GM12878 (cell line): Measurements from ENCODE around the gene ZCCHC3. TPM values are rescaled to one million over a fixed set of nuclear protein-coding genes. Genes with fewer than 3 reads are reported as not detected.

Experiments used
- ATAC-seq: fragments of 200-7000 bp; cut with Tn5 transposase; 3 replicates; pipeline ENCODE4 v1.9.1; 2020; ENCODE audit warnings: mild to moderate bottlenecking, moderate library complexity
- BruUV-seq: library from RNA; stranded (reverse); fragments of 400-500 nt; replicated peaks from 2 replicates; lab custom pipeline; 2021; lab: Mats Ljungman, UMichigan
- CTCF ChIA-PET: fragments of 300-600 bp; sonication (Branson Sonifier 250); formaldehyde crosslinking; extraction: SDS; loops from one replicate; lab custom pipeline; 2021; ENCODE audit warnings: inconsistent platforms; lab: Yijun Ruan, JAX
- POLR2A ChIA-PET: fragments of 350-600 bp; formaldehyde crosslinking; extraction: SDS; loops from one replicate; lab custom pipeline; 2021; ENCODE audit warnings: inconsistent platforms; lab: Charles Lee
- RAD21 ChIA-PET: fragments of 300-600 bp; sonication (Branson Sonifier 250); formaldehyde crosslinking; loops from one replicate; lab custom pipeline; 2023; ENCODE audit warnings: antibody characterized with exemption; ENCODE audit not compliant: unreplicated experiment; lab: Charles Lee
- SMC1A ChIA-PET: fragments of 300-600 bp; sonication (Branson Sonifier 250); formaldehyde crosslinking; loops from one replicate; lab custom pipeline; 2023; ENCODE audit not compliant: unreplicated experiment, uncharacterized antibody; lab: Charles Lee
- DNase-seq: peaks from one replicate; pipeline ENCODE4 v3.0.0-alpha.2; 2011; ENCODE audit warnings: low read depth, low spot score
- FAIRE-seq: peaks from 3 replicates; lab custom pipeline; 2011; peaks lifted over from hg19 to GRCh38; lab: Jason Lieb, UNC
- H2AFZ ChIP-seq: 2 replicates; pipeline ENCODE4 v1.6.0; 2011; ENCODE audit warnings: low read depth, low read length, control low read depth; ENCODE audit not compliant: control insufficient read depth
- H3K27ac ChIP-seq: 2 replicates; pipeline ENCODE4 v1.5.1; 2011; ENCODE audit warnings: control low read depth; ENCODE audit not compliant: control insufficient read depth, insufficient read depth
- H3K27me3 ChIP-seq, 2 experiments: replicated peaks in 1 of 2; 2 replicates each; pipeline versions ENCODE4 v1.6.0 to v1.6.1; 2011; ENCODE audit warnings: low read length in 1 of 2; ENCODE audit not compliant: control insufficient read depth in 2 of 2, insufficient read depth in 2 of 2
- H3K36me3 ChIP-seq, 2 experiments: 2 replicates each; pipeline ENCODE4 v1.5.1; 2011; ENCODE audit warnings: low read length in 1 of 2; ENCODE audit not compliant: control insufficient read depth in 2 of 2, insufficient read depth in 2 of 2
- H3K4me1 ChIP-seq: 2 replicates; pipeline ENCODE4 v1.6.1; 2011; ENCODE audit warnings: mild to moderate bottlenecking, low read length, moderate library complexity, mixed read lengths; ENCODE audit not compliant: control insufficient read depth, insufficient read depth
- H3K4me2 ChIP-seq: 2 replicates; pipeline ENCODE4 v1.6.0; 2011; ENCODE audit warnings: control low read depth; ENCODE audit not compliant: control insufficient read depth, insufficient read depth
- H3K4me3 ChIP-seq: fragments of 200-600 bp; sonication (generic); 2 replicates; pipeline ENCODE4 v1.5.1; 2016
- H3K79me2 ChIP-seq: 2 replicates; pipeline ENCODE4 v1.6.0; 2011; ENCODE audit warnings: low read length; ENCODE audit not compliant: control insufficient read depth, insufficient read depth
- H3K9ac ChIP-seq: 2 replicates; pipeline ENCODE4 v1.8.0; 2011; ENCODE audit warnings: low read length, control low read depth, mixed read lengths; ENCODE audit not compliant: control insufficient read depth, insufficient read depth
- H3K9me3 ChIP-seq: replicated peaks from 3 replicates; pipeline ENCODE4 v1.5.1; 2011; ENCODE audit warnings: mild to moderate bottlenecking, low read length; ENCODE audit not compliant: control insufficient read depth, insufficient read depth
- H4K20me1 ChIP-seq: 2 replicates; pipeline ENCODE4 v1.6.0; 2011; ENCODE audit not compliant: control insufficient read depth, insufficient read depth
- CBFB ChIP-seq: IDR thresholded peaks from 2 replicates; pipeline ENCODE4 v1.6.1; 2016; ENCODE audit warnings: antibody characterized with exemption, low read depth
- IRF3 ChIP-seq: fragments of 450-650 bp; IDR thresholded peaks from 2 replicates; pipeline ENCODE4 v1.6.1; 2014; ENCODE audit warnings: mild to moderate bottlenecking
- MAX ChIP-seq: IDR thresholded peaks from 2 replicates; pipeline ENCODE4 v1.6.1; 2012; ENCODE audit warnings: low read depth, low read length, improper control_type of control experiment
- NFIC ChIP-seq: IDR thresholded peaks from 2 replicates; pipeline ENCODE4 v1.6.1; 2012; ENCODE audit warnings: low read depth, mild to moderate bottlenecking, inconsistent platforms, low read length, moderate library complexity
- RELB ChIP-seq: fragments of 450-650 bp; IDR thresholded peaks from 2 replicates; pipeline ENCODE4 v1.6.1; 2017; ENCODE audit warnings: low read depth, mild to moderate bottlenecking, moderate library complexity
- RUNX3 ChIP-seq: IDR thresholded peaks from 2 replicates; pipeline ENCODE4 v1.6.1; 2012; ENCODE audit warnings: low read length, inconsistent platforms
- SIX5 ChIP-seq: IDR thresholded peaks from 2 replicates; pipeline ENCODE4 v1.6.1; 2011; ENCODE audit warnings: mild to moderate bottlenecking, low read depth, low read length, moderate library complexity; ENCODE audit not compliant: severe bottlenecking
- SP1 ChIP-seq: IDR thresholded peaks from one replicate; pipeline ENCODE4 v1.6.1; 2011; ENCODE audit warnings: low read depth, low read length
- TCF12 ChIP-seq: IDR thresholded peaks from 2 replicates; pipeline ENCODE4 v1.6.1; 2011; ENCODE audit warnings: low read depth, mild to moderate bottlenecking, low read length
- WGBS: methylation state at CpG from one replicate; pipeline ENCODE4 v1.1.6; 2016; ENCODE audit warnings: low lambda C conversion rate; ENCODE audit not compliant: insufficient replicate concordance, insufficient coverage; ENCODE audit errors: missing lambda C conversion rate; 5-methylcytosine and 5-hydroxymethylcytosine counted together
- in situ Hi-C: fragments of 300-500 bp; cut with MboI; formaldehyde crosslinking; loops from 9 replicates; pipeline ENCODE4 v1.14.3; 2018; ENCODE audit warnings: mixed read lengths
- intact Hi-C: fragments of 100-400 bp; cut with micrococcal nuclease; formaldehyde crosslinking; loops from one replicate; pipeline ENCODE4 v1.14.2; 2022; ENCODE audit not compliant: unreplicated experiment
- polyA plus RNA-seq, 11 experiments: library from polyadenylated mRNA; depleted of rRNA in 4 of 11; unstranded in 6 of 11; stranded (reverse) in 5 of 11; fragments of >200 nt; fragmentation: Nextera tagmentation in 4 of 11; fragmentation: Illumina TruSeq in 1 of 11; extraction: Ambion mirVana in 4 of 11; extraction: Trizol in 1 of 11; gene quantifications; 1 replicate in 1 of 11; 2 replicates in 10 of 11; pipeline versions ENCODE4 v1.2.1 to v1.2.3, GENCODE V29; 2011 to 2016; ENCODE audit warnings: inconsistent platforms in 2 of 11, missing spikeins in 2 of 11, low read depth in 1 of 11
- total RNA-seq, 4 experiments: library from RNA; depleted of rRNA in 3 of 4; stranded (reverse); fragments of >200 nt in 3 of 4; fragmentation: Illumina TruSeq in 1 of 4; extraction: Trizol in 1 of 4; gene quantifications; 2 replicates each; pipeline versions ENCODE4 v1.2.1 to v1.2.3, GENCODE V29; 2013 to 2021

The ZCCHC3 gene
- total and polyA plus RNA-seq, 10 of the 15 experiments (the other 5 are each of a cell fraction or from before 2014, with no cell fraction given): 5.3 to 36.1 (median 17.2) TPM

GRCh38 chr20:288956-289692, 8.2 kb upstream of the ZCCHC3 start:
- no peaks in the 10 kb centered on the region for H3K36me3 ChIP-seq
- peaks cover 4% of the 10 kb centered on the region for H3K79me2 ChIP-seq
- FAIRE-seq: no peak
- TF ChIP-seq SP1: no peak
- no peak for TF ChIP-seq RELB
- TF ChIP-seq NFIC: no peak
- TF ChIP-seq SIX5: peak; percentile 33
- TF ChIP-seq TCF12: no peak
- no peak for TF ChIP-seq IRF3
- no peak for TF ChIP-seq MAX
- peak; percentile 35; the same call in 1 of the 2 replicates for TF ChIP-seq RUNX3
- no peak for TF ChIP-seq CBFB
- TF ChIP-seq, all 136 proteins: peak for 2
- Histone ChIP-seq H4K20me1 (no peaks in the 10 kb centered on the region), H3K4me2 (peak overlapping the region; percentile 98), H3K4me3 (peak overlapping the region; percentile 91), H2AFZ (peak overlapping the region; percentile 99; the same call in 1 of the 2 replicates), H3K4me1 (peaks cover 13% of the 10 kb centered on the region), H3K9me3 (no peaks in the 10 kb centered on the region), H3K9ac (peak overlapping the region; percentile 97), H3K27ac (peak overlapping the region; percentile 83), H3K27me3 (no peaks in the 10 kb centered on the region)
- ChIA-PET CTCF (interaction anchor here (0.6 to 1.3 kb wide), 3 partner anchors 23 to 152 kb away, joined by 3 read pairs; no protein-coding TSS in a partner anchor), POLR2A (interaction anchor here (1.2 to 1.4 kb wide), 2 partner anchors 12 to 36 kb away, joined by 3 read pairs; no protein-coding TSS in a partner anchor), SMC1A (interaction anchor here (0.9 kb wide), 1 partner anchor 23 kb away, joined by 3 read pairs; no protein-coding TSS in a partner anchor), RAD21 (interaction anchor here (0.8 kb wide), 1 partner anchor 42 kb away, joined by 3 read pairs; no protein-coding TSS in a partner anchor)
- no peak for DNase-seq
- in situ Hi-C loops (no loop called here), intact Hi-C loops (no loop called here)
- 98% methylated on average over 3 of the region's 3 CpGs for WGBS
- no peak for ATAC-seq
- BruUV-seq: no TSS peak
